HG03095 (cell line): ENCODE measurements around the gene SARS1.

Experiments
- ATAC-seq: cut with Tn5 transposase; IDR thresholded peaks from one replicate; pipeline ENCODE4 v1.9.1; 2021; ENCODE audit warnings: moderate library complexity; ENCODE audit not compliant: unreplicated experiment

The SARS1 gene

DNA sequence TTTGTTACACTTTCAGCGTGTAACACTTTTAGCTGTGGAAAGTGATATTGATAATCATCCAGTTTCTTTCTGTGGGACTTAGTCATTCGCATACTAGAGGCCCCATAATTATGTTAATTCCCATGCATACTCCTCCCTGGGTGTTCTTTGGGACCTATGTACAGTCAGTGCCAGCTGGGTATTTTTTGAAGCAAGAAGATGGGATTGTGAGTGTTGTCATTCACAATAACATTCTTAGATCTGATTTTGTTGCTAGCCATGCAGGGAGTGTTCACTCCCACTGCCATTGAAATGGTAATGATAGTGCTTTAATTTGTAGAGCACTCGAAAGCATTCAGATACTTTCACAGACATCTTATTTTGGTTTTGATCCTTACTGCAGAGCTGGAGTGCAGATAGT, 11.6 kb downstream of the SARS1 start:
- no peak for ATAC-seq

- no peak for ATAC-seq
Observed at GRCh38 chr1:109225711-109226445, 12.2 kb downstream of the SARS1 start.

- ATAC-seq, result no peak
Observed at GRCh38 chr1:109228167-109228566, 14.4 kb downstream of the SARS1 start.

DNA sequence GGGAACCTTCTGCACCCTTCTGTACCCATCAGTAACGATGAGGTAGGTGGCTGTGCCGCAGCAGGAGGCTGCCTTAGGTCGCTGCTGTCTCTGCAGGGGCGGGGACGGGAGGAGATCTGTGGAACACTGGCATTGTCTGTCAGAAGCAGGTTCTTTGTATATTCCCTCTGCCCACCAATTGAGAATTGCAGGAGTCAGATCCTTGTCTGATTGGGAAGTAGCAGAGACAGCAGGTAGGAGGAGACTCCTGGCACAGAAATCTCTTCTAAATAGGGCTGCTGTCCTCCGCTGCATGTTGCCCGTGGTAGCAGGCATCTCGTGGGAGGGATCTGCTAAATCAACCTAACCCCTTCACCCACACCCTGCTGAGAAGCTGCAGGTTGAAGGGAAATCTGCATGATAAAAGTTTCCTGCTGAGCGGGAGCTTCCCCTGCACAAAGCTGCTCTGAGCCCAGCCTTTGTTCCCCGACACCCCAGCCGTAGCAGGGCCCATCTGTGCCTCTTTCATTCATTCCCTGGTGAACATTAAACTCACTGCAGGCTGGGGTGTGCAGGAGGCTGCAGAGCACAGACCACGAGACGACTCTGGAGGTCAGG, 15.9 kb downstream of the SARS1 start:
- ATAC-seq, result no peak

DNA sequence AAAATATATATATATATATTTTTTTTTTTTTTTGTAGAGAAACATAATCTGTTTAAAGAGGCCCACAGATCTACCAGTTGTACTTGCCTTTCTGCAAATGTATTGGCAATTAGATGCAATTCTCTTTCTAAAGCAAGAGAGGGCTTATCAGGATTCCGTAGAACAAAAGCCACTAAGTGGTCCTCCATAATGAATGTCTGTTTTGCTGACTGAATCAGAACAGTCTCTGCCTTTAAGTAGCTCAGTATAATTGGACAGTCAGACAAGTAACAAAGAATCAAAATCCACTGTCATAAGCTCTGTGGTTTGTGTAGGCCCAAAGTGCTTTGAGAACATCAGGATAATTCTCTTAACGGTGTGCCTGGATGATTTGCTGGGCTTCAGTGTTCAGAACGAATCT, 17.3 kb downstream of the SARS1 start:
- ATAC-seq, result no peak

GRCh38 chr1:109235137-109235536, 21.4 kb downstream of the SARS1 start:
- no peak for ATAC-seq

- ATAC-seq, result no peak
Observed at GRCh38 chr1:109237512-109237911, 23.8 kb downstream of the SARS1 start.

GRCh38 chr1:109238382-109238781, 24.7 kb downstream of the SARS1 start:
- ATAC-seq, result no peak

- no peak for ATAC-seq
Observed at GRCh38 chr1:109239047-109239408, 25.3 kb downstream of the SARS1 start.

GRCh38 chr1:109239409-109240068, 25.8 kb downstream of the SARS1 start:
- ATAC-seq, result no peak

DNA sequence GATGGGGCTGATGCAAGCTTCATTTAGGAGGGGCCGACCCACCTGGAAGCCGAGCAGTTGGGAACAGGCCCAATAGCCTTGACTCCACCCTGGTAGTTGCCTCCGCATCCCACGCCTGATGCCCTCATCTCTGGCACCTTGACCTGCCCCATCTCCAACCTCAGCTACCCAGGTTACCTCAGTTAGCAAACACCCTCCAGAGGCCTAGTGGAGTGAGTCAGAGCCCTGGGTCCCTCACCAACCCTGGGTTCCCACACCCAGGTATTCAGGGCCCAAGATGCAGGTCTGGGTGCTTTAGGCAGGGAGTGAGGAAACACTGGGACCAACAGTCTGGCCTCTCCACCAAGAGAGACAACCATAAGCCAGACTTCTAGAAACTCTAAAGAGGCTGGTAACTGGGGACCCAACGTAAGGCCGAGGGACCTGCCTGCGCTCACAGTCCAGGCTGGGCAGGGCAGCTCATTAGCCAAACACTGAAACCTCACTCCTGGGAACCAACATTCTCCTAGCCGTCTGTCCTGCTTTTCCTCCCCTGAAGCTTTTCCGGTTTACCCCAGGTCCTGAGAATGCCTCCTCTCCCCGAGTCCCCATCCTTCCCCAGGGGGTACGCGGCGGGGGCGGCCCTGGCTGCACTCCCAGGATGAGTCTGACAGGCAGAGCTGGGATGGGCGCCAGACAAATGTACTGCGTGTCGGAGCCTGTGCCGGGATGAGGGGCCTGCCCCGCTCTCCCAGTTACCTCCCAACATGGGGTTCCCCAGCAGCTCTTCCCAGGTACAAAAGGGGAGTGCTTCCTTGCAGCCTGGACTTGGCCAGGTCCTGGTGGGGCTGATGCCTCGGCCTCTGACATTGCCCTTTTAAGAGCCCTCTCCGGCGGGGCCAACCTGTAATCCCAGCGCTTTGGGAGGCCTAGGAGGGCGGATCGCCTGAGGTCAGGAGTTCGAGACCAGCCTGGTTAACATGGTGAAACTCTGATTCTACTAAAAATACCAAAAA, 26.7 kb downstream of the SARS1 start:
- ATAC-seq, result no peak

DNA sequence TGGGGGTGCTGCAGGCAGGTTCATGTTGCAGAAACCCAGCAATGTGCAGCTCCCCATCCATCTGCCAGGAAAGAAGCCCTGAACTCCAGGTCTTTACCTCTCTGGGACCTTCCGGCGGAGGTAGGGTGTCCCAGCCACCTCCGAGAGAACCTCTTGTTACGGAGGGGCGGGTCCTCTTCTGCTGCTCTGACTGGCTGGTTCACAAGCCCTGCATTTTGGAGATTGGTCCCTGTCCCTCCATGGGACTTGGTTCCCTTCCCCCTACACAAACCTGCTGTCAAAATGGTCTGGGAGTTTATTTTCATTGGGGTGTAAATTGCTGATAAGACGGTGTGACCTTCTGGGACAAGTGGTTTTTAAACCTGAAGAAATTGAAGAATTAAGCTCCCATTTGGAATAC, 27.6 kb downstream of the SARS1 start:
- ATAC-seq, result no peak

DNA sequence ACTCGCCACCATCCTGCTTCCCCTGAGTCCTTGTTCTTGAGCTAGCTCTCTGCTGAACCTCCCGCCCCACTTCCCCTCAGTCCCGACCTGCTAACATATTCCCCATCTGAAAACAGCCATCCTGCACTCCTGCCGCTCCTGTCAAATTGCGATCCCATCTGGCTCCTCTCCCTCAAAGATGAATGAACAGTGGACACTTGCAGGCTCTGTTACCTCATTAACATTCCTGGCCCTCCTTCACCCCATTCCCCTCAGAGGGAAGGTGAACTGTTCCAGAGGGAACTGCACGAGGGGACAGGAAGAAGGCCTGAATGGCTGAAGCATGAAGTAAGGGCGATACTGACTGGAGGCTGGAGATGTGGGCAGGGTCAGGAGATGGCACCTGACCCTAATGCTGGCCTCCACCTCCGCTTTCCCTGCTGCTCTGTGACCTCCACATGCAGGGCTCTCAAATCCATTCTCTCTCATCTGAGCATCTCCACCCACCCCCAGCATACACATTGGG, 28.2 kb downstream of the SARS1 start:
- no peak for ATAC-seq

- ATAC-seq, result no peak
Observed at GRCh38 chr1:109242387-109242786, 28.7 kb downstream of the SARS1 start.

GRCh38 chr1:109243221-109243620, 29.5 kb downstream of the SARS1 start:
- no peak for ATAC-seq

- ATAC-seq, result no peak
Observed at GRCh38 chr1:109243860-109244552, 30.3 kb downstream of the SARS1 start.

DNA sequence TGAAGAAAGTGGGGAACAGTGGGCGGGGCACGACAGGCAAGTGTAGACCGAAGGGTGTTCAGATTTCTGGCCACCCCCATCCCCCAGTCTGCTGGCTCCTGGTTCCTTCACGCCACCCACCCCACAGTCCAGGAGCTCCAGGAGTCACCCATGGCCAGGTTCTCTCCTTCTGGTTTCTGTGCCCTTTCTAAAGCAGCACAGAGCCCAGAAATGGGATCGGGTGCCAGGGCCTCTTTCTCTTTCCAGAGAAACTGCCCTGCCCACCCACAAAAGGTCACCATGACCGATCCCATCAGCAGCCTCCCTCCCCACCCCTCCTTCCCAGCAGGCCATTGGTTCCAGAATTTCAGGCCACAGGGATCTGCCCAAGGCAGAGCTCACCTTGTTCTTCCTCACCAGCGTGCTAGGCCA, 32.4 kb downstream of the SARS1 start:
- ATAC-seq, result no peak

DNA sequence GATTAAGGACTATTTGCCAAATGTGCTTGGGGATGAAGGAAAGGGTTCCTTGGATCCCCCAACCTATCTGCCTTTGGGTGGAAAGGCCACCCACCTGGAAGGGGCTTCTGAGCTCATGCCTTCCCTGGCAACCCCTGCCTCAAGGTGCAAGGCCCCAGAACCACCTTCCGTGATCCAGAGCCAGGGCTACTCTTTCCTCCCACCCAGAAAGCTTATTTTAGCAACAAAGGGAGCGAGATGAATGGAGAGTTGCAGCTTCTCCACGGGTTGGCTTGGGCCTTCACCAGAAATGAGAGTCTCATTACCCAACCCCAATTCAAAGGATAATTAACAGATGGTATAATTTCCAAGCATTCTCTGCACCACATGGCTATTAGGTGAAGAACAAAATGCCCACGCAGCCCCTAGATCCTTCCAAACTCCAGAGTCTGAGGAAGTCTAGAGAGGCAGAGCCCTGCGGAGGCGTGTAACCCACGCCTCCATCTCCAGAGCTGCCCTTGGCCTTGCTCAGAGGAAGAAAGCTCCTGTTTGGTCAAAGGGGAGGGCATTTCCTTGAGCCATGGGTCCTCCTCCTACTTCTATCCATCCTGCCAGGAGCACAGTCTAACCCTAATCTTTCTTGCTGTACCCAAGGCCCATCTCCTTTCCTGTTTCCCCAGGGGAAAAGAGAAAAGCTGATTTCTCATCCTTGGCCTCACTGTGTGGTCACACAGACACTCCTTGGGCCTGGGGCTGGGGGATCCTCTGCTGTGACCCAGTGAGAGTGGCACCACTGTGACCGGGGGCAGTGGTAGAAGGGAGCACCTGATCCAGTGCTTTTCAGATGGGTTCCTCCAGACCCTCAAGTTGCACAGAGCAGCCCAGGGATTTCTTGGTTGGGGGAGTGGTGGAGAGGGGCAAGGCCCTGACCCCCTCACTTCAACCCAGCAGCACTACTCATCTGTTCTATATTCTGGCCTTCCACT, 34.0 kb downstream of the SARS1 start:
- no peak for ATAC-seq

DNA sequence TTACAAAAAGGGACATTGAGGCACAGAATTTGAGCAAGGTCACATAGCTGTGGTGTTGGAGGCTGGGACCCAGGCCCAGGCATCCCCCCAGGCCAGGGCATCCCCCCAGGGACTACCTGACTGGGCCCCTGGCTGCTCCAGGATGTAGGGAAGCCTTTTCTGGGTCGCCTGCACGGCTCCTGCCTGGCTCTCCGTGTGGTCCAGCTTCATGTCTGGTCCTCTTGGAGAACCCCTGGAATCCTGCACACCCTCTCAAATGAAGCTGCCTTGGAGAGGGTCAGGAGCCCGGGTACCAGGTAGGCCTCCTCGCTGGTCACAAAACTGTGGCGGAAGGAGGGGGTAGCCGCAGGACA, 34.7 kb downstream of the SARS1 start:
- no peak for ATAC-seq
